GM21528 (cell line): ENCODE data around the gene STING1.
A peak's percentile ranks its signal among the peaks of the same experiment; 100 is the strongest.
"Not testable (repeated sequence)": the region's sequence is repeated elsewhere in the genome, so short reads cannot be mapped to it uniquely, and the experiment has no call there.

ENCODE experiments used
- ATAC-seq: cut with Tn5 transposase; IDR thresholded peaks from one replicate; pipeline ENCODE4 v1.9.1; 2021; ENCODE audit warnings: mild to moderate bottlenecking, moderate library complexity; ENCODE audit not compliant: unreplicated experiment, low FRiP score

STING1 gene

DNA sequence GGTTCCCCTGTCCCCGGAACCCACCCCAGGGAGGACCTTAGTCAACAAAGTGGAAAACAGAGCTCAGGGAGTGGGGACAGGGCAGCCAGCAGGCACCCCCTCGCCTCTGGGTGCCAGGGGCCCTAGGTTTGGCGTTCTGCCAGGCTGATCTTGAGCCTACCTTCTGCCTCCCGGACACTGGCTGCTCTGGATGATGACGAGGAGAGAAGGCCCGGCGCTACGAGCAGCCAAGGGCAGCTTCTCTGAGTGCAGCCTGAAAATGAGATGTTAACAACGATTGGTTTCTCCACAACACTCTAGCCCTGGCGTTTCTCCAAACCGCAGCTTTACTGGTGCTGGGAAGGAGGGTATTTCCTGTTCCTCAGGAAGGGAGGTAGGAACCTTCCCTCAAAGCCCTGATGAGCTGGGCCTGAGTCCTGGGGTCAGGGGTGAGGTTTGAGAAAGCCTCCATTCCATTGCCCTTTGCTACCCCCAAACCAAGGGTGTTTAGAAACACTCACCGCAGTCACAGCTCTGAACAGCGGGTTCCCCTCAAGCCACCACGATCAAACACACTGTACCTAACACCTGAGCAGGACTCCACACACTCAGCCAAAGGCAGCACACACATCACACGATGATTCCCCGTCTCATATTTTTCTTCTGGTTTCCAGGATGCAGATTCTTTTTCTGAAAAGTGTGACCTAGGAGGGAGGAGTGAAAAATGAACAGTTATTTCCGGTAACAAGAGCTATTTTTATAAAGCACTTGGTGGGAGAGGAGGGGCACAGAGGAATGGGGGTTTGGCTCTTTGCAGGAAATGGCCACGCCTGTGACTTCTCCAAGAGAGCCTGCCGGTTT lies at the start of gene STING1:
TSS of gene STING1 (minus strand) at position 709 of the 840 bp plus-strand sequence. CDS start 1,054 bp downstream, outside the sequence.
- ATAC-seq, result no peak

DNA sequence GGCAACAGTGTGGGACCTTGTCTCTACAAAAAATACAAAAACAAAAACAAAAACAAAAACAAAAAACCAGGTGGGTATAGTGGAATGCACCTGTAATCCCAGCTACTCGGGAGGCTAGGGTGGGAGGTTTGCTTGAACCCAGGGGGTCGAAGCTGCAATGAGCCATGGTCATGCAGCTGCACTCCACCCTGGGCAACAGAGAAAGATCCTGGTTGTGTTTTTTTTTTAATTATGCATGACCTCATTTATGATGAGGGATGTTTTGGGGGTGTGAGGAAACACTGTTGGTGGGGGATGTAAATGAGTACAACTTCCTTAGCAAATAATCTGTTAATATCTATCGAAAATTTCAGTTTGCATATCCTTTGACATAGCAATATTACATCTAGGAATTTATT lies 49.2 kb upstream of the STING1 start:
- ATAC-seq, result no peak

DNA sequence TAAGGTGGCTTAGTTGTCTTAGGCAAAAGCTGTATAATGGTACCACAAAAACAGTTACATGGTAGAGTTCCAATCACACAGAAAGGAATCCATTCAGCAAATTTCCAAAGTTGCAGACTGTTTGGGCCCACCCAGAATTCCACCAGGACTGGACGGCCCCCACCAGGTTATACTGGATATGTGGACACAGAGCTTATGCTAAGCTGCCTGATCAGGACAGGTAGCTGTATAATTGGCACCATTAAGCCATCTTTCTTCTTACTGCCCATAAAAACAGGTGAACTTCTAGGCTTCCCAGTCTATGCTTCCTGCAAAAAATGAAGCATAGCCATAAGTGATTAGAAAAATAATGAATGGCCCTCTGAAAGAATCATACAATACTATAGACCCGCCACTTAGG lies 47.5 kb upstream of the STING1 start:
- not testable (repeated sequence) for ATAC-seq

DNA sequence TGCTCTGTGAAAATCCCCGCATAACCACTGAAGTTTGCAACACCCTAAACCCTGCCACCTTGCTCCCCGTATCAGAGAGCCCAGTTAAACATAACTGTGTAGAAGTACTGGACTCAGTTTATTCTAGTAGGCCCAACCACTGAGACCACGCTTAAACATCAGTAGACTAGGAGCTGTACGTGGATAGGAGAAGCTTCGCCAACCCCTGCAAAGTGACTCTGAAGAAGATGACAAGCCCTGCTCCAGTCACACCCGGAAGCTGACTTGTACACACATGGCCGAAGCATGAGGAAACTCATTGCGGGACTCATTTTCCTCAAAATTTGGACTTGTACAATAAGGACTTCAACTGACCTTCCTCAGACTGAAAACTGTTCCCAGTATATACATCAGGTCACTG lies 46.1 kb upstream of the STING1 start:
- ATAC-seq, result not testable (repeated sequence)

DNA sequence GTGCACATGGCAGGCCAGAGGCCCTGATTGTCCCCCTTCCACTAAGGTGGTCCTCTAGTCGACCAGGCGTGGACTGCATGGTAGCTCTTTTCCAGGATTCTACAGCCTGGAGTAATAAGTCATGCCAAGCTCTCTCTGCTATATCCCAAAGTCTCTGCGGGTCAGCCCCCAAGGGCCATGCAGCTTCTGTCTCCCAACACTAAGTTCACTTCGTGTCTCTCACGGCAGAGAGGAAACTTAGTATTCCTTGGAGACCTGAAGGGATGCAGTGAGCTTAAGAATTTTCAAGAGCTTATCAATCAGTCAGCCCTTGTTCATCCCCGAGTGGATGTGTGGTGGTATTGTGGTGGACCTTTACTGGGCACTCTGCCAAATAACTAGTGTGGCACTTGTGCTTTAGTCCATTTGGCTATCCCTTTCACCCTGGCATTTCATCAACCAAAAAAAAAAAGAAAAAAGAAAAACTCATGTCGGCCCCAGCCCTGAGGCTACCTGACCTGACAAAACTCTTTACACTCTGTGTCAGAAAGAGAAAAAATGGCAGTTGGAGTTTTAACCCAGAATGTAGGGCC lies 45.4 kb upstream of the STING1 start:
- ATAC-seq, result not testable (repeated sequence)

DNA sequence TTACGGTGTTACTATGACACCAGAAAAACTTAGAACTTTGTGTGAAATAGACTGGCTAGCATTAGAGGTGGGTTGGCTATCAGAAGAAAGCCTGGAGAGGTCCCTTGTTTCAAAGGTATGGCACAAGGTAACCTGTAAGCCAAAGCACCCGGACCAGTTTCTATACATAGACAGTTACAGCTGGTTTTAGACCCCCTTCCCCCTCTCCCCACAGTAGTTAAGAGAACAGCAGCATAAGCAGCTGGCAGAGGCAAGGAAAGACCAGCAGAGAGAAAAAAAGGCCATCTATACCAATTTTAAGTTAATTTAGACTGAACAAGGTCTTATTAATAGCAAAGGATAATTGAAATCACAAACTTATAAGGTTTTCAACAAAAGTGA lies 44.5 kb upstream of the STING1 start:
- ATAC-seq, result not testable (repeated sequence)

DNA sequence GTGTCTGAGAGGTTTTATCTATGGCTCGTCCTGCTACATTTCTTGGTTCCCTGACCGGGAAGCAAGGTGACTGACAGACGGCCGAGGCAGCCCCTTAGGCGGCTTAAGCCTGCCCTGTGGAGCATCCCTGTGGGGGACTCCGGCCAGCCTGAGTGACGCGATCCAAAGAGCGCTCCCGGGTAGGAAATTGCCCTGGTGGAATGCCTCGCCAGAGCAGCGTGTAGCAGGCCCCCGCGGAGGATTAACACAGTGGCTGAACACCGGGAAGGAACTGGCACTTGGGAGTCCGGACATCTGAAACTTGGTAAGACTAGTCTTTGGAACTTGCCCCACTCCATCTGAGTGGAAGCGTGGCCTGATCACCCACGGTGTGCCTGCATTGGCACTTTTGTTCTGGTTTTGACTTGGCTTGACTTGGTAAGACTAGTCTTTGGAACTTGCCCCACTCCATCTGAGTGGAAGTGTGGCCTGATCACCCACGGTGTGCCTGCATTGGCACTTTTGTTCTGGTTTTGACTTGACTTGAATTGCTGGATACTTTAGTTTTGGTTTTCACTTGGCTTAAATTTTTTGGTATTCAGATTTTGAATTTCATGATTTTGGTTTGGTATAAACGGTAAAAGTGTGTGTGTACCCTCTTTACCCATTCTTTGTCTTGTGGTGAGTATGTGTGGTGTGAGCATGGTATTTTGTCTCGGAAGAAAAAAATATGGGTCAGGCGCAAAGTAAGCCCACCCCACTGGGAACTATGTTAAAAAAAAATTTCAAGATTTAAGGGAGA lies 43.9 kb upstream of the STING1 start:
- ATAC-seq, result not testable (repeated sequence)

DNA sequence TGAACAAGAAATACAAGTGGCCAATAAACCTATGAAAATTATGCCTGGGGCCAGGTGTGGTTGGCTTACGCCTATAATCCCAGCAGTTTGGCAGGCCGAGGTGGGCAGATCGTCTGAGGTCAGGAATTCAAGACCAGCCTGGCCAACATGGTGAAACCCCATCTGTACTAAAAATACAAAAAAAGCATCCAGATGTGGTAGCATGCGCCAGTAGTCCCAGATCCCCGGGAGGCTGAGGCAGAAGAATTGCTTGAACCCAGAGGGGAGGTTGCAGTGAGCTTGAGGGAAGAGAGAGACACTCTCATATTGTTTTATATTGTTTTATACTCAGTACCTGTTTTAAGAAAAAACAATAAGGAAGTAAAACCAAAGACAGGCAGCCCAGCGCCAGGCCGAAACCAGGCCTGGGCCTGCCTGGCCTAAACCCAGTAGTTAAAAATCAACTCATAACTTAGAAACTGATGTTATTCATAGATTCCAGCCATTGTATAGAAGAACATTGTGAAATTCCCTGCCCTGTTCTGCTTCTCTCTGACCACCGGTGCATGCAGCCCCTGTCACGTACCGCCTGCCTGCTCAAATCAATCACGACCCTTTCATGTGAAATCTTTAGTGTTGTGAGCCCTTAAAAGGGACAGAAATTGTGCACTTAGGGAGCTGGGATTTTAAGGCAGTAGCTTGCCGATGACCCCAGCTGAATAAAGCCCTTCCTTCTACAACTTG lies 43.2 kb upstream of the STING1 start:
- not testable (repeated sequence) for ATAC-seq

DNA sequence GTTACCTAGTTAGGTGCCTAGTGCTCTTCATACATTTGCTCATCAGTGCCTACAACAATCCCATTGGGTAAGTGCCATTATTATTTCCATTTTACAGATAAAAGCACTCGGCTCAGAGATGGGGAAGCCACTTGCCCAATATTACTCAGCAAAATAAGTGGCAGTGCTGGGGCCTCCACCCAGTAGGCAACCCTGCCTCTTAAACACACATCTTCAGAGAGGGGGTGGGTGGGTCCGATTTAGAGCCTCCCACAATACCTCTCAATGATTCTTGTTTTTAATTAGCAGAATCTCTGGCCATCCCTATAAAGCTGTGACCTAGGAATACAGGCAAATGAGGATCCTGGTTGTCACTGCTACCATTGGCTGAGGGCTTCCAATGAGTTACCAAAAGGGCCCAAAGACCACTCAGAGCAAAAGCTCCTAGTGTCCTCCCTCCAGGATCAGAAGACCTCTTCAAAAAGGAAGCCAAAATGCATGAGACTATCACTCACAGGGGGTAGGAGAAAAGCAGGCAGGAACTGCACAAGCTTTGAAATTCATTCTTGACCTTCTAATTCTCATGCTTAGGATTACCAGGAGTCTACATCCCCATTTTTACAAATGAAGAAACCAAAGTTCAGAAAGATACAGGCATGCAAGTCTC lies 42.5 kb upstream of the STING1 start:
- no peak for ATAC-seq

DNA sequence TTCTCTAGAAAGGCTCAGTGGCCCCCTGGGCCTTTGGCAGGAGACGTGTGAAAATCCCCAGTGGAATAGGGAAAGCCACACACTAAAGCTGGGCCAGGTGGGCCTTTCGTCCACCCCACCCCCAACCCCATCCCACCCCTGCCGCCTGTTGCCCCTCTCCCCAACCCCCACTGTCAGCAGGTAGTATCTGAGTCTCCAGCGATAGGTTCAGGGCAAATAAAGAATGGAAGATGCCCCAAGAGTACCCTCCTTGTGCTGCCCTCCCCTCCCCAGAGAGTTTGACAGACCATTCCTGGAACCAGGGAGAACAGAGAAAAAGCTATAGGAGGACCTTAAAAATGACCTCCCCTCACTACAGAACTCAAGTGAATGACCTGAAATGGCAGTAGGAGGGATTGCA lies 41.9 kb upstream of the STING1 start:
- no peak for ATAC-seq

DNA sequence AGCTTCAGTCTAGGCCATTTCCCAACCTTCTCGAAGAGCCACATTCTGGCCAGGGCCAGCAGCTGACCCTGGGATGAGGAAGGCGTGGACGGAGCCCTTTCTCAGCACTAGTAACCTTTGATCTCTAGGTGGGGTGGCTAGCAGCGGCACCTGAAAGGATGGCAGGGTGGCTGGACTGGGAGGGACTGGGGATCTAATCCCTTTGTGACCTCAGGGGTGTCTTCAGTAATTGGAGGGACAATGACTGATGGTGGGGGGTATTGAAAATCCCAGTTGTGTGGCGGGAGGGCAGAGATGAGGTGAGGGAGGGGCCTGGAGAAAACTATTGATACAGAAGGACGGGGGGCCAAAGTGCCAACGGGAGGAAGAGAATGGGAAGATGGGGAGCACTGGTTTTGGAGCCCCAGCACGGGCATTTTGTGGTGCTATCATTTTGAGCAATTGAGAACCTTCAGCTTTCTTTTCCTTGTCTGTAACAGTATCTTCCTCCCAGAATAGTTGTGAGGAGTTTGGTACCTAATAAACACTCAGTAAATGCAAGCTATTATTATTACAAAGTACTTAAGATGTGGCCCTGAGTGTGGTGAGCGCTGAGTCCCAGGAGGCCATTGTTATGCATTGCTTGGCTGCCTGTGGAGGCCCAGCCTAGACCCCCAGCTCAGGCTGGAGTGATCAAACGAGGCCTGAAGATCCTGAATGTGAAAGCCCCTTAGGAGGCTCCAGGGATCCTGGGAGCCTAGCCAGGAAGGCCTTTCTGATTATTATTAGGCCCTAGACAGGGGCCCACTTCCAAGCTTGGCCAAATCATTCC lies 41.3 kb upstream of the STING1 start:
- no peak for ATAC-seq

DNA sequence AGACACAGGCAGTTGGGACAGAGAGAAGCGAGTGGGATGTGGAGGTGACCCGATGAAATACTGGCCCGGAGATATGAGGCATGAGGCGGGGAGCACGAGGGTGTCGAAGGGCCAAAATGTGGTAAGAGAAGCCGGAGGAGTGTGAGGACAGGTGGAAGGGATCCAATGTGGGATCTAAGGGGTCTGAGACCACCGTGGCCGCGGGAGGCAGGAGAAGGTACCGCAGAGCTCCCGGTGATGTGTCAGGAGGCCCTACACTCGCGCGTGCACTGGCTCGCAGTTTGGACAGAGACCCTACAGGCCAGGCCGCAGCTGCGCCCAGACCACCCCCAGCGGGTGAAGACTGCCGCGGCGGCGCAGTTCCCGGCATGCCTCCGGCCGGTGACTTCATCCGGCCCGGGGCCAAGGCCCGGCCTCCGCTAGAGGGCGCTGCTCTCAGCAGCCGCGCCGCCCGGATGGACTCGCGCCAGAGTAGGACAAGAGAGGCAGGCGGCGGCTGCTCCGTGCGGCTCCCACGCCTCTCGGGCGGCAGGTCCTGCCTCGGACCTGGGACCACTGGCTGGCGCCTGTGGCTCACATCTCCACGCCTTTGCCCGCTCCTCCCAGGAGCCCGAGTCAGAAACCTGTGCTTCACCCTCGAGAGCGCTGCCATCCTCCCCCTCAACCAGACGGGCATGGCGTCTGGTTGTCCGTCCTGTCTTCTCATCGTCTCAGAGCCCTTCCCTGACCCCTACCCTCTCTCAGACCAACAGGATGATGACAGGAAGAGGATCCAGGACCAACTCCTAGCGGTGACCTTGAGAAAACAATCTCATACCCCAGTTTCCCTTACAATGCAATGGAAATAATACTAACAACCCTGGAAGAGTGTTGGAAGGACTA lies 35.4 kb upstream of the STING1 start:
- peak; percentile 76 for ATAC-seq

DNA sequence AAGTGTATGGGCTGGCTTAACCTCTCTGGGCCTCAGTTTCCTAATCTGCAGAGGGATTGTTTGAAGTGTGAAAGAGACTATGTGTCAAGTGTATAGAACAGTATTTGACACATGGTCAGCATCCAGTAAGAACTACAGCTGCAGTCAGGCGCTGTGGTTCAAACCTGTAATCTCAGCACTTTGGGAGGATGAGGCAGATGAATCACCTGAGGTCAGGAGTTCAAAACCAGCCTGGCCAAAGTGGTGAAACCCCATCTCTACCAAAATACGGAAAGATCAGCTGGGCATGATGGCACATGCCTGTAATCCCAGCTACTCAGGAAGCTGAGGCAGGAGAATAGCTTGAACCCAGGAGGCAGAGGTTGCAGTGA lies 31.9 kb upstream of the STING1 start:
- ATAC-seq, result no peak

DNA sequence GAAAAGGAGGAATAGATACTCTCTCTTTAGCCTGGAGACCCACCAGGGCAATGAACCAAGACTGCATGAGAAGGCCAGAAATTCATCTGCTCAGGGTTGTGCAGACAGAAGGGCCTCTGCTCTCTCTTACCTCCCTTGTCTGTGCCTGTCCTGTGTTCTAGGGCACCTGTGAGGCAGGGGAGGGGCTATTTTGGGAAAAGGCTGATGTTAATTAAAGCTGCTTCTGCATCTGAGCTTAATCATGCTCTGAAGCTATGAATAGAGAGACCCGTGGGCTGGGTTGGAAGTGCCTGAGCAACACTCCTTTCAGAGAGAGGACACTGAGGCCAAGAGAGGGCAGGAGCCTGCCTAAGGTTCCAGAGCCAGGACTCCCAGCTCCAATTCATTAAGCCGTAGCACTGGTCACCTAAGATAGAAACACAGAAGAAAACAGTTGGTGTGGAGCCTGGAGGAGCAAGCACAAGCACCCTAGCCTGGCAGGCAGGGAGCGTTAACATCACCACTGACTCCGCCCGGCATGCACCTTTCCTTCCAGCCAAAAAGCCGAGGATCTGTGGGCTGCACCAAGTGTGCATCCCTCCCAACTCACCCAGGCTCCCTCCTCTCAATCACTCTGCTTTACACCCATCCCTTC lies 31.4 kb upstream of the STING1 start:
- no peak for ATAC-seq

DNA sequence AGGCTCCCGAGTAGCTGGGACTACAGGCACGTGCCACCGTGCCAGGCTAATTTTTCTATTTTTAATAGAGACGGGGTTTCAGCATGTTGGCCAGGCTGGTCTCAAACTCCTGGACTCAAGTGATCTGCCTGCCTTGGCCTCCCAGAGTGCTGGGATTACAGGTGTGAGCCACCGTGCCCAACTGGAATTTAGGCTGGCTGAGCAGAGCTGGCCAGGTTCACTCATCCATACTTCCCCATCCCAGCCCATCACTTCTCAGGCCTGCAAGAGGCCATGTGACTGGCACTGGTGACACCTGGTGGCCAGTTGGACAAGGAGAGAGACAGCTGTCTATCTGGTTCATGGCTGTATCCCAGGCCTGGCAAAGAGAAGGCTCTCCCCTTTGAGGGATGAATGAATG lies 30.9 kb upstream of the STING1 start:
- ATAC-seq, result not testable (repeated sequence)

DNA sequence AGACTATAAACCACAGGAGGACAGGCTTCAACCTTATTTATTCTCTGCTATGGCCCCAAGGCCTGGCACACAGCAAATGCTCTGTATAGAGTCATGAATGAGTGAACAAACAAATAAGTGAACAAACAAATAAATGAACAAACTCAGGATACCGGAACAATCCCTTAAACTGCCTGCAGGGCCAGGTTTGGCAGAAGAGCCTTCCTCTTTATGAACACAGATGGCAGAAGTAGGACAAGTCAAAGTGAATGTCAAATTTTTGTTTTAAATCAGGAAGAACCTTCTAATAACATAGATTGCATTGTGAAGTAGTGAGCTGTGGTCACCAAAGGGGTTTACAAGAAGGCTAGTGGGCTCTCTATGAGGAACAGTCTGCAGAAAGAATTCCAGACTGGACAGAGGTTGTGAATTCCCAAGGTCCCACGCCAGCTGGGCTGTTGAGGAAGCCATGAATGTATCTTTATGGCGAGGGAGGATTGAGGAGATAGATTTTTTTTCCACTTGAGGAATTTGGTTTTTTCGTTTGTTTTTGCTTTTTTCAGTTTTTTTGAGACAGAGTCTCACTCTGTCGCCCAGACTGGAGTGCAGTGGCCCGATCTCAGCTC lies 30.3 kb upstream of the STING1 start:
- no peak for ATAC-seq

DNA sequence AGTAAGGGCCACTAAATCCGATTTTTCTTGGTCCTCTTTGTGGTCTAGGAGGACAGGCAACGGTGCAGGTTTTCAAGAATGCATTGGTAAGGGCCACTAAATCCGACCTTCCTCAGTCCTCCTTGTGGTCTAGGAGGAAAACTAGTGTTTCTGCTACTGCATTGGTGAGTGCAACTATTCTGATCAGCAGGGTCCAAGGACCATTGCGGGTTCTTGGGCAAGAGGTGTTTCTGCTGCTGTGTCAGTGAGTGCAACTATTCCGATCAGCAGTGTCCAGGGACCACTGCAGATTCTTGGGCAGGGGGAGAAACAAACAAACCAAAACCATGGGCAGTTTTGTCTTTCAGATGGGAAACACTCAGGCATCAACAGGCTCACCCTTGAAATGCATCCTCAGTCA lies 22.2 kb upstream of the STING1 start:
- ATAC-seq, result not testable (repeated sequence)

DNA sequence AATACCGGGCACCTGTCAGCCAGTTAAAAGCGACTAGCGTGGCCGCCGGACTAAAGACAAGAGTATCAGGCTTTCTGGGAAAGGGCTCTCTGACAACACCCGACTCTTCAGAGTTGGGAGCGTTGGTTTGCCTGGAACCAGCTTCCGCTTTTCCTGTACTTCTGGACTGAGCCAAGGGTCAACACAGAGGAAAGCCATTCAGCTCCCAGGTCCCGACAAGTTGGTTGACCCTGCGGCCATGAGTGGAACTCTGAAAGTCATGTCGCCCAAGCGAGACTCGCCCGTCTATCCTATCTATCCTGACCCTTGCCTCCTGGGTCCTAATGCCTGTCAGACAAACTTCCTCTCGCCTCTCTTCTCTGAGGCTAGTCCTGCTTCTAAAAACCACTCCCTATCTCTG lies 21.3 kb upstream of the STING1 start:
- not testable (repeated sequence) for ATAC-seq
